ENCODE measurements around the gene SLC1A7. TPM values are rescaled to one million over a fixed set of nuclear protein-coding genes. Genes with fewer than 3 reads are reported as not detected.

The SLC1A7 gene
- polyA plus RNA-seq, 4 donors = 0.06 to 0.86 (median 0.16) TPM

DNA sequence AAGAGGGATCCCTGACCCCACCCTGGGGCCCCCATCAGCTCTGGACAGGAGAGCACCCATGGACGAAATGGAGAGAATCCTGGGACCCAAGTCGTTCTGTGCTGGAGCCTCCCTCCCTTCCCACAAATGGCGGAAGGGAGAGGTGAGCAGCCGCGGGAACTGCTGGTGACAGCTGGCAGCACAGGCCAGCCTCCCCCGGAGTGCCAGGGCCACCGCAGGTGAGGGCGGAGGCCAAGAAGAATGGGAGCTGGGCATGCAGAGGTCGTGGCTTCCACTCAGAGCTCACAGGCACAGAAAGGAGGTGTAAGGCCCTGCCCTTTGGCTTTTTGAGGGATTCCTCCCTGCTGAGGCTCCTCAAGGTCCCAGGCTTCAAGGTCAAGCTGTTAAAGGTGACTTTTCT, 24.6 kb downstream of the SLC1A7 start:
- DNase-seq (ENCODE audit: low read depth in 4 of 4, low spot score in 3 of 4) = no peak

DNA sequence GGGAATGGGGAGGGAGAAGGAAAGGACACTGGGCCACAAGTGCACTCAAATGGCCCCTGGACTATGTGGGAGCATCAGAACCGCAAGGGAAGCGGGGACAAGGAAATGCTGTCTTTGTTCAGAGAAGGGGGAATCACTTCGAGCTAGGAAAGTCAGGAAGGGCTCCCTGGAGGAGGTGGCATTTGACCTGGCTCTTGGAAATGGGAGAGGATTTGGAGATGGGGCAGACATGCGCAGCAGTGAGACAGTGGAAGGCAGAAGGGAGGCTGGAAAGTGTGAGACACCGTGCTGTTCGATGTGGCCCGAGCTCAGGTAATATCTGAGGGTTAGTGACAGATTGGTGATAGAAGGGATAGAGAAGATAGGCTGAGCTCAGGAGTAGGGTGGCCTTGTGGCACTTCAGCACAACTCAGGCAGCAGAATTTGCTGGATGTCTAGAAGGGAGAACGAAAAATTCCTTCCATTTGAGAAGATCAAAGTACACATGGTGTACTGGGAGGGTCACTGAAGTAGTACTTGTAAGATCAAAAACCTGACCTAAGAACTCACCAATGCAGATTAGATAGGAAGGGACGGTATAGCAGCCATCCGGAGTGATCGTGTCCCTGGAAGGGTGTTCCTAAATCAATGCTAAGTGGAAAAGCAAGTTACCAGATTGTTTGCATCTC, 25.4 kb downstream of the SLC1A7 start:
- no peak for DNase-seq (ENCODE audit: low read depth in 4 of 4, low spot score in 3 of 4)

DNA sequence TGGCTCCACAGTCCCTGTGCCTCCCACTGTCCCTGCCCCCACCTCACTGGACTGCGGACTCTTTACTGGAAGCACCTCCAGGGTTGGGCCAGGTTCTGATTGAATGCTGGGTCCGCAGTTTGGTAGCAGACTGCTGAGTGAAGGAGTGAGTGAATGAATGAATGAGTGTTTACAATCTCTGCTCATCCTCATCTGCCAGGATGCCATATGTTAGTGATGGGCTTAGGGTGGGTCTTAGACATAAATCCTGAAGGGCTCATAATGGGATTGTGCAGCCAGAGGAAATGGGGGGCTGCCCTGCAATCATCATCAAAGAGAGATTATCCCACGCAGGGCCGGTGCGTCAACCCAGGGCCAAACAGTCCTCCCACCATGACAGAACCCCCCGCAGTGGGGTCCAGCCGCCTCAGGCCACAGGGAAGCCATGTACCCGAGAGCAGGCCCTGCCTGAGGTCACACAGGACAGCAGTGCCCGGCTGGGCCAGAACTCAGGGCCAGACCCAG, 26.1 kb downstream of the SLC1A7 start:
- DNase-seq (ENCODE audit: low read depth in 4 of 4, low spot score in 3 of 4) = no peak

DNA sequence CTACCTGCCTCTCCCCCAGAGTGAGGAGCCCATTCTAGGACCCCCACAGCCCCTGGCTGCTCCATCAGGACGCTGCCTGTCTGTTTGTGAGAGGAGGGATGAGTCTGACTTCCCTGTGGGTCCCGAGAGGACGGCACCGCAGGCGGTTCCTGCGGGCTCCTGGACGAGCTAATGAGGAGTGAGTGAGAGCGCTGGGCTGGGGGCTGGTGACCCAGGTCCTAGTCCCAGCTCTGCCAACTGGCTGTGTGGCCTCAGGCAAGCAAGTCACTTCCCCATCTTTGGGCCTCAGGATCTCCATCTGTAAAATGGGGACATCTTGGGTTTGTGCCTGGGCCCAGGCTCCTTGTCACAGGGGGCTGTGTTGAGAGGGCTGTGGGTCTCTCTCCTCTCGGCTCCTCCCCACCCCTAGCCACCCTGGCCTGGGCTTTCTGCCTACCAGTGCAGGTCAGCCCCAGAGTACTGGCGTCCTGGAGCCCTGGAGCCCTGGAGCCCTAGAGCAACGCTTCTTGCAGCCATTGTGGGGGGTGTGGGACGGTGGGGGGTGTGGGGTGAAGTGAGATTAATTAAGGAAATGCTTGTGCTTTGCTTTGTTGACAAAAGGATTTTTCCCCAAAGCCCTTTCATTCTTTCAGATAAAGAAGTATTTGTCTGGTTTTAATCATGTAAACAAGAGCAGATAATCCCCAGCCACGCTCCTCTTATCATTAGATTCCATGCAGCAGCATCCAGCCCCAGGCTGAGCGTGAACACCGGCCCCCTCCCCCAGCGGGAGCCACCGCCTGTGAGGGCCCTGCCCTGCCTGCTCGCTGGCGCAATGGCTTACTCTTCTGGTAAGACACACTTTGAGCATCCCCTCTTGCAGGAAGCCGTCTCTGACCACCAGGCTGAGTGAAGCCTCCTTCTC, 26.8 kb downstream of the SLC1A7 start:
- DNase-seq (ENCODE audit: low read depth in 4 of 4, low spot score in 3 of 4) = no peak

DNA sequence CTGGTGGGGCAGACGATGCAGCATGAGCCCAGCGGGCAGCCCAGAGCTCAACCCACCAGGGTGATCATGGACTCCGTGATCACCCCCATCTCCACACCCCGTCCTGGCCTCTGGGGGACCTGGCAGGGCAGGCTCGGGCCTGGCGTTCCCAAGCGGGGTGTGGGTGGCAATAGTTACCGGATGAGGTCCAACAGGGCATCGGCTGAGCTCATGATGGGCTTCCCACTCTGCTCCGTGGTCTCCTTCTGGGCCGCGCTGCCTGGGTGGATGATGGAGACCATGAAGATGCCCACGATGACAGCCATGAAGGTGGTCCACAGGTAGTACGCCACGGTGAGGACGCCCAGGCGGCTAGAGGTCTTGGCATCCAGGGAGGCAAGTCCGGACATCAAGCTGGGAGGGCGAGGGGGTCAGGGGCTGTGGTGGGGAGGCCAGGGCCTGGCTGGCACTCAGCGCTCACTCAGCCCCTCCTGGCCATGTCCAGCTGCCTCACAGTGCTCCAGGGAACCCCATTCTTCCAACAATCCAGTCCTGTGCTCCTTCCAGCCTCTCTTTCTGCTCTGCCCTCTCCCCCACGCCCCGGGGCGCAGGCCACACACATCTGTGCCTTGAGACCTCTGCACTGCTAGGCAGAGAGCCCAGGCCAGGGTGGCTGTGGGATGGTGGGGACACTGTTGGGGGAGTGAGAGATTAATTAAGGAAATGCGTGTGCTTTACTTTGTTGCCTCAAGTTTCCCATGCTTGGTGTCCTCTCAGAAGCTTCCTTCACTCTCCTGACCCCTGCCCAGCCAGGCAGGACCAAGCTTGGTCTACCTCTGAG, 27.6 kb downstream of the SLC1A7 start:
- no peak for DNase-seq (ENCODE audit: low read depth in 4 of 4, low spot score in 3 of 4)

DNA sequence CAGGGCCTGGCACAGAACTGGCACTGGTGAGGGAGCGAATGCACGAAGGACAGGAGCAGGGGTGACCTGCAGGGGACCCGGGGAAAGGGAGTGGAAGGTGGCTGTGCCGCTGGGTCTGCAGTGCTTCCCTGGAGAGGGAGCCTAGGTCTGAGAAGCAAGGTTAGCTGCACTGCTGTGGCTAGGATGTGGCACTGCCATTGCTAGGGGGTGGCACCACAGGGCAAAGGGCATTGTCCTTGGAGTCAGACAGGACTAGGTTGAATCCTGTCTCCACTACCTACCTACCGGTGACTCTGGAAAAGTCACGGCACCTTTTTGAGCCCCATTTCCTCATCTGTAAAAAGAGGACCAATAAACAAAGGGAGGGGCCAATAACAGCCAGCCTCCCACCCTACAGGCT, 28.3 kb downstream of the SLC1A7 start:
- DNase-seq (ENCODE audit: low read depth in 4 of 4, low spot score in 3 of 4) = no peak

DNA sequence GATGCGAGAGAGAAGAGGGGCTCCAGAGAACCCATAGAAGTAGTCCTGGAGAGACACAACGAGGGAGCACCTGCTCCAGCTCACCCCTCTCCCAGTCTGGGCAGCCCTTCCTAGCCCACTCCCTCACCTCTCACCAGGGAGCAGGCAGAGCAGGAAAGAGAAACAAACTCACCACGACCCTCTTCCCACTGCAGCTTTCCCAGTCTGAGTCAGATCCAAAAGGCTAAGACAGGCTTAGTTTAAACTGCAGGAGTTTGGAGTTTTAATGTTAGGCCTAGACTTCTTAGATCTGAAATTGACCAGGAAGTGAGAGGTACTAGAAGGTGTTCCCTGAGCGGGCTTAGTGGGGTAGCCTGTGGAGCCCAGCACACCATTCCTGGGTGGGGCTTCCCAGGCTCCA, 29.6 kb downstream of the SLC1A7 start:
- no peak for DNase-seq (ENCODE audit: low read depth in 4 of 4, low spot score in 3 of 4)

DNA sequence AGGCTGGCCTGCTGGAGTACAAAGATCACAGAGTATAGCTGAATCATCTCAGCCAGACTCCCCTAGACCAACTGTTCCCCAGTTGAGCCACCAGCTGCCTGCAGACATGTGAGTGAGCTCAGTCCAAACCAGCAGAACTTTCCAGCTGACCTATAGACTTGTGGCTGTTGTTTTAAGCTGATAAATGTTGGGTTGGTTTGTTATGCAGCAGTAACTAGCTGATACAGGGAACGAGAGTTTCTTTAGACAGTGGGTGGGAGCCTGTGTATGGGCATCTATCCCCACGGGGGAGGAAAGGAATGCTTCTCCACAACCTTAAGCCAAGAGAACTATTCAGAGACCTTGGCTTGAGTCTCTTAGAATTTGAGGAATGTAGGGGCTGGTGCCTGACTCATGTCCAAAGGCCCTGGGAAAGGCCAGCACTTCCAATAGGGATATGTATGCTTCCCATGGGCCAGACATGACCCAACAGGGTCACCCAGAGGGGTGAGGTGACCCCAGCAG, 30.1 kb downstream of the SLC1A7 start:
- no peak for DNase-seq (ENCODE audit: low read depth in 4 of 4, low spot score in 3 of 4)

DNA sequence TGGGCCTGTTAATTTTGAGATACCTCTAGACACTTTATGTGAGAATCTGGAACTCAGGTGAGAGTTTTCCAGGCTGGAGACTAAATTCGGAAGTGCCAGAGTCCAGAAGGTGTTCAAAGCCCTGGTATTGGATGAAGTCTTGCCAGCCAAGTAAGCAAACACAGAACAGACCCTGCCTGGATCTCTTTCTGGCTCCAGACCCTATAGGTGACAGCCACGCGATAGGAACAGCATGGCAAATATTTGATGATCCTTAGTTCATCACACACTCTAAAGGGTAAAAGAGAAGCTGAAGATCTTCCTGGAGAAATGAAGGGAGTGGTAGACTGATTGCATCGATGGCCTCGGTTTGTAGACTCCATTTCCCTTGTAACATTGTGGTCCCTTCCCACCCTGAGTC, 30.7 kb downstream of the SLC1A7 start:
- no peak for DNase-seq (ENCODE audit: low read depth in 4 of 4, low spot score in 3 of 4)

DNA sequence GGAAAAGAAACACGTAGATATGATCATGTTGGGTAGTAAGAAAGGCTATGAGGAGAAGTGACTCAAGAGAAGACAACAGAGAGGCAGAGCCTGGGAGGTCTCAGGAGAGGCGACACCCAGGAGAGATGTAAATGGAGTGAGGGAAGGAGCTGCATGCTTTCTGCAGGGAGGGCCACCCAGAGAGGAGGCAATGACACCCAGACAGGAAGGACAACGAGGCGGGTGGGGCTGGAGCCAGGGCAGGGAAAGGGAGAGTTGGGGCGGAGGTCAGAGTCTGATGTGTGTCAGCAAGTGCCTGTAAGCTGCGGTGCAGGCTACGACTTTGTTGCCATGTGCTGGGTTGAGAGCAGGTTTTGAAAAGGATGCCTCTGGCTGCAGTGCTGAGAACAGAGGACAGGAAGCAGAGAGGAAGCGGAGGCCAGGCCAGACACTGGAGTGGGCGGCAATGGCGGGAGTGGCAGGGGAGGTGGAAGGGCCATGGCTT, 31.3 kb downstream of the SLC1A7 start:
- no peak for DNase-seq (ENCODE audit: low read depth in 4 of 4, low spot score in 3 of 4)

DNA sequence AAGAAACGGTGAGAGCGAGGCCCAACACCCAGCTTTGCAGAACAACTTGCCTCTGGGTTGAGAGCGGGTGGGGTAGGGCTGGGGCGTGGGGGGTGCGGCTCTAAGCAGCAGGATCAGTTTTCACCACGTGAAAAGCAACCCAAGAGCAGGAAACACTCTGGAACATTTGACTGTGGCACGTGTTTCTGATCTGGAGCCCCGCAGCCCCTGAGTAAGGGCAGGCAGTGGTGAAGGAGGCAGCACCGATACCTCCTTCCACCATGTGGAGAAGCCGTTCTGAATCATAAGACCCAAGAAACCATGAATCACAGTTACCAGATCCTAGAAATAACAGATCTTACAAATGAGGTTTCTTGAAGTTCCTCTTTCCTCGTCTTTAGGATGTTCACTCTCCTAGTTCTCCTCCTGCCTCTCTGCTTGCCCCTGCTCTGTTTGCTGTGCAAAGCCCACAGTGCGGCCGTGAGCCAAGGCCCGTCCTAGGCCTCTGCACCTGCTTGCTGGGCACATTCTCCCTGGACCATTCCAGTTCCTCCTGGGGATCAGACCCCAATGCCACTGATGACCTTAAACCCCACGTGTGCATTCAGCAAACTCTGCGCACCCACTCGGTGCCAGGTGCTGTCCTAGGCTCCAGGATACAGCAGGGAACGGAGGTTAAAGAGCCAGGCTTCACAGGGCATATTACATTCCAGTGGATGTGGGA, 31.9 kb downstream of the SLC1A7 start:
- no peak for DNase-seq (ENCODE audit: low read depth in 4 of 4, low spot score in 3 of 4)

DNA sequence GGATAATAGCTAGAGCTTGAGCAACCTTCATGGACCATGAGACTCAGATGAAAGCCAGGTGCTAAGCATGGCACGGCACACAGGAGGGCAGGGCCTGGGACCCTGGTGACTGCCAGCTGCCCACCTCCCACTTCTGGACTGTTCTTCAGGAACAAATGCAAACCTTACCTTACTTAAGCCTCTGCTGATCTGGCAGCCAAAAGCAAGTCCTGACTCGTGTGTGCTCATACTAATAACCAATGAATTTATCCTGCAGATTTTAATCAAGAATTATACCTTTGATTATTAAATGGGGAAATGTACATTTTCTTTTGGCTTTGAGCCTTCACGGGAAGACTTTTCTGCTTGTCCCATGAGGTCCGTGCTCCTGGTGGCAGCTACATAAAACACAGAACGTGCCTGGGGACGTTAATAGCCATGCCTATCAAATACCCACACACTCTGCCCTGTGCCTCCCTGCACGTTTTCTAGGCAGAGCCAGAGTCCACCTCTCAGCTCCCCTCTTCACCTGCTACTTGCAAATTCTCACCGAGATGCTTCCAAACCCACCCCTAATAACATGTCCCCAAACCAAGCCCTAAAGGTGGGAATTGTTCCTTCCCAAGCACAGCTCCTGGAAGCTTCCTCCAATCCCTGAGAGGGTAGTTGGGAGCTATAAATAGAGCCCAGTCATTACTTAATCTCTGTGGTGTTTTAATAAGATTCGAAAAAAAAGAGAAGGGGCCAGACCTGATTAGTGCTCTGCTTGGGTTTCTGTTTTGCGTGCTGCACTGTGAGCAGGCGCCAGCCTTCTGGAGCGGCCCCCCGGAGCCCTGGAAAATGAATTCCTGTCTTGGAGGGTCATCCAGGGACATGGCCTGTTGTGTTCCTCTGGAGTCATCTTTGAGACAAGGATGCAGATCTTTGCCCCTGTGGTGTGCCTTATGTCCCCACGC, 33.5 kb downstream of the SLC1A7 start:
- DNase-seq (ENCODE audit: low read depth in 4 of 4, low spot score in 3 of 4) = no peak

DNA sequence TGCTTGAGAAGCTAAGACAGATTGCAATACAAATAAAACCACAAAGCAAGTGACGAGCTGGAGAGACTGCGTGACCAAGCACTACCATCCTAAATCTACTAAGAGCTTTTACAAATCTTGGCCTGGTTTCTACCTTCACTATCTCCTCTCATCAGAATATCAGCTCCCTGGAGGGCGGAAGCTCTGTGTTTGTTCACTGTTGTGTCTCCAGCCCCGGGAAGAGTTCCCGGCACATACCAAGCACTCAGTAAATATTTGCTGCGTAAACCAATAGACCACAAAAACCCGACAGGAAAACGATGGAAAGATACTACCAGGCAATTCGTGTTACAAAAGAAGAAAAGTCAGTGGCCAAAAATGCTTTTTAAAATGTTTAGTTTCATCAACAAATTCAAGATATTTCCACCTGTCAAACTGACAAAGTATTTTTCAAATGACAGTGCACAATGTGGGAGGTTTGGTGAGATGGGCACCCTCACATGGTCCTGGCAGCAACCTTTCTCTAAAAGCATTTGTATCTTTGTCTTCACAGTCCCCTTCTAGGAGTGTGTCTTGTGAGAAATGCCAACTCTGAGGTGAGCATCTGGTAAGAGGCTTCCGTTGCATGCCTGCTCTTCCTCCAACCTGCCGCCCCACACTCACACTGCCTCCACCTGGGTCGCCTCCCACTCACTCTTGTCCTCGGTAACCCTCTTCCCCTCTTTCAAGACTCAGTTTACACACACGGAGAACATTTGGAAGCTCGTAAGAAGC, 34.7 kb downstream of the SLC1A7 start:
- DNase-seq (ENCODE audit: low read depth in 4 of 4, low spot score in 3 of 4) = no peak

DNA sequence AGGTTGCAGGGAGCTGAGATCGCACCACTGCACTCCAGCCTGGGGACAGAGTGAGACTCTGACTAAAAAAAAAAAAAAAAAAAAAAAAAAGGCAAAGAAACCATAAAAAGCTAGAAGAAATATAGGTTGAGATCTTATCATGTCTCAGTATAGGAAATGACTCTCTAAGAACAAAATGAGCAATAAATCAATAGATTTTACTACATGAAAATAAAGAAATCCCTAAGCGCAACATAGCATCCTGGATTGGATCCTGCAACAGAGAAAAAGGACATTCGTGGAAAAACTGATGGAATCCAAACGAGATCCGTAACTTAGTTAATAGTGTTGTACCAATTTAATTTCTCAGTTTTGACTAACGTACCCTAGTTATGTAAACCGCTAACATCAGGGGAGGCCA, 35.3 kb downstream of the SLC1A7 start:
- no peak for DNase-seq (ENCODE audit: low read depth in 4 of 4, low spot score in 3 of 4)

DNA sequence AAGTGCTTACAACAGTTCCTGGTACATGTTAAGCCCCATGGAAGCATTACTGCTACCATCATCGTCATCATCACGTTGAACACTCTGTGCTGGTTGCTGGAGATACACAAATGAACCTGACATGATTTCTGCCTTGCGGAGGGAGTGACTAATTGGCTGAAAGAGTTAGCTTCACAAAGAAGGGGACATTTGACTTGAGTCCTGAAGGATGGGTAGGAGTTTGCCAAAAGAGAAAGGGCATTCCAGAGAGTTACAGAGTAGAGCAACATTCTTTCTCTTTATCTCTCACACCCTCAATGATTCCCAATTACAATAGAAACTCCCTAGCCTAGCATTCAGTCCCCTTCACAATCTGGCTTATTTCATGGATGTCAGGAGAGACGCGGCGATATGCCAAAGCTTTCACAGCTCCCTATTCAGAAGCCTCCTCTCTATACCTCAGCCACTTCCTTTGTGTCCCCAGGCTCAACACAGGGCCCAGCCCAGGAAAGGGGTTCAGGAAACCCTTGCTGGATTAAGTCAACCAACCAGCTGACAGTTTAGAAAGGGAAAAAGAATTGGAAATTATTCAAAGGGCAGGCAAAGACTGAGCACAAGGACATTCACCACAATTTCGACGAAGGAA, 38.0 kb downstream of the SLC1A7 start:
- no peak for DNase-seq (ENCODE audit: low read depth in 4 of 4, low spot score in 3 of 4)

DNA sequence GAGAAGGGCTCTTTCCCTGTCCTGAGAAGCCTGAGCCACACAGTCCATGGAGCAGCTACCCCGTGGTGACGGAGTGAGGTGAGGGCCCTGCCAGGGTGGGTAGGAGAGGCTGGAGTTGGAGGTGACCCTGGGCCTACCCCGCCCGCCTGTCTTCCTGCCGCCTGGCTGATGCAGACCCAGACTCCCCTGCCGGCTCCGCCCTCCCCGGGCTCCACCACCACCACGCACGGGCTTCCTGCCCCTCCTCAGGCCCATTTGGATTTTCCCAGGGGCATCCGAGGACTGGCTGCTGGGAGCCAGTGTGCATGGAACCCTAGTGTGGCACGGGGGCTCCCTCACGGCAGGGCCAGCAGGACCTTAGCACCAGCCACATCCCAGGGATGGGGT, 47.9 kb downstream of the SLC1A7 start:
- DNase-seq (ENCODE audit: low read depth in 4 of 4, low spot score in 3 of 4) = no peak

DNA sequence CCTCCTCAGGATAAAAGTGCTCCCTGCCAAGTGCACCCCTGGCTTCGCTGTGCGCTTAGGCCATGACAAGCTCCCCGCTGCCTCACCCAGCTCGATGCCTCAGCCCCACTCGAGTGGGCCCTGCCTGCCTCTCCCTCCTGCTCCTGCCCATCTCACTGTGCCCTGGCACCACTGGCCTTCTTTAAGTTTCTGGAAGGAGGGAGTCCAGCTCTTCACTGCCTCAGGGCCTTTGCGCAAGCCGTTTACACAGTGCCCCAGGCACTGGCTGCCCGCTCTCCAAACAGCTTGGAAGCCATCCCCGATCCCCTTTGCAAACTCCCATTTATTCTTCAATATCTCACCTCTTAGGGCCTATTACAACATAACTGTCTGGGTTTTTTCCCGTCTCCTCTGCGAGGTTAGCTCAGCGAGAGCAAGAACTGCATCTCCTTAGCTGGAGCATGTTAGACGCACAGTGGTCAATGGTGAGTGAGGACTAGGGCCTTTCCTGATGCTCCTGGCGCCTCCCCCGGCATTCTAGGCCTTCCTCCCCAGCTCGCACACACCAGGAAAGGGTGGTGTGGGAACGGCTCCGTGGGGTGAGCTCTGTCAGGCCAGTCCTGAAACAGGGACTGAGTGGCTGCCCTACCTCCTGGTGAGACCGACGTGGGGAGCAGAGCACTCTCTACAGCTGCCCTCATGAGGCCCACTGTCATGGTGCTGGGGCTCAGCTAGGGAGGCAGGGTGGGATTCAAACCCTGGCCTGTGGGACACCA, 48.5 kb downstream of the SLC1A7 start:
- DNase-seq (ENCODE audit: low read depth in 4 of 4, low spot score in 3 of 4) = no peak
